ENCODE results near the gene SGSH.

Gene SGSH

GRCh38 chr17:80214878-80215210 lies 5.3 kb downstream of the SGSH start:
- Histone ChIP-seq H3K36me3 (peaks cover 8 to 83% (median 65%) of the 10 kb centered on the region in 3 donors), H3K9me3 (no peaks in the 10 kb centered on the region), H3K27ac (no peak overlapping the region), H3K27me3 (no peaks in the 10 kb centered on the region), H3K4me1 (peaks cover 0 to 9% (median 7%) of the 10 kb centered on the region in 4 donors), H3K4me3 (no peak overlapping the region)
- DNase-seq, result no peak
- no peak for TF ChIP-seq CTCF (IDR thresholded peaks at IDR 0.05)
- intact Hi-C loops (cut with DNase I; ENCODE audit: low total_unique reads), result loop anchor here (5.0 kb wide), 1 partner anchor 1882 kb away; the partner anchor contains the start of gene FASN

- no peak overlapping the region for H3K27ac ChIP-seq
- peaks cover 0 to 3% (median 1%) of the 10 kb centered on the region in 4 donors for H3K4me1 ChIP-seq
- no peak for TF ChIP-seq CTCF (IDR thresholded peaks at IDR 0.05)
- H3K36me3 ChIP-seq, result peaks cover 8 to 89% (median 70%) of the 10 kb centered on the region in 3 donors
- intact Hi-C loops (cut with DNase I; ENCODE audit: low total_unique reads), result no loop called here
- no peak for DNase-seq
- no peak overlapping the region for H3K4me3 ChIP-seq
- H3K27me3 ChIP-seq, result no peaks in the 10 kb centered on the region
- H3K9me3 ChIP-seq, result no peaks in the 10 kb centered on the region
These were observed 5.9 kb downstream of the SGSH start for GRCh38 chr17:80214012-80214877.

- TF ChIP-seq CTCF (IDR thresholded peaks at IDR 0.05), result no peak
- no peaks in the 10 kb centered on the region for H3K4me1 ChIP-seq
- no peak overlapping the region for H3K4me3 ChIP-seq
- H3K27me3 ChIP-seq, result no peaks in the 10 kb centered on the region
- intact Hi-C loops (cut with DNase I; ENCODE audit: low total_unique reads), result no loop called here
- no peak for DNase-seq
- H3K36me3 ChIP-seq, result peaks cover 8 to 95% (median 70%) of the 10 kb centered on the region in 3 donors
- H3K27ac ChIP-seq, result no peak overlapping the region
- no peaks in the 10 kb centered on the region for H3K9me3 ChIP-seq
These were observed 6.5 kb downstream of the SGSH start for GRCh38 chr17:80213643-80213975.

- H3K9me3 ChIP-seq, result no peaks in the 10 kb centered on the region
- no peaks in the 10 kb centered on the region for H3K27me3 ChIP-seq
- no peaks in the 10 kb centered on the region for H3K4me1 ChIP-seq
- peaks cover 8 to 100% (median 70%) of the 10 kb centered on the region in 3 donors for H3K36me3 ChIP-seq
- intact Hi-C loops (cut with DNase I; ENCODE audit: low total_unique reads), result no loop called here
- TF ChIP-seq CTCF (IDR thresholded peaks at IDR 0.05), result no peak
- no peak overlapping the region for H3K27ac ChIP-seq
- H3K4me3 ChIP-seq, result no peak overlapping the region
- DNase-seq, result peak in 1 of 2 donors; percentile 44
These were observed 7.0 kb downstream of the SGSH start for GRCh38 chr17:80212962-80213642.

- H3K27me3 ChIP-seq, result no peaks in the 10 kb centered on the region
- H3K4me3 ChIP-seq, result no peak overlapping the region
- peaks cover 8 to 100% (median 67%) of the 10 kb centered on the region in 3 donors for H3K36me3 ChIP-seq
- H3K4me1 ChIP-seq, result no peaks in the 10 kb centered on the region
- no peaks in the 10 kb centered on the region for H3K9me3 ChIP-seq
- TF ChIP-seq CTCF (IDR thresholded peaks at IDR 0.05), result no peak
- H3K27ac ChIP-seq, result no peak overlapping the region
- intact Hi-C loops (cut with DNase I; ENCODE audit: low total_unique reads), result no loop called here
- no peak for DNase-seq
These were observed 7.6 kb downstream of the SGSH start for GRCh38 chr17:80212511-80212910.

Measured in tibial artery (tissue), 4 donors.